ENCODE data around the gene TNRC6B. TPM values are rescaled to one million over a fixed set of nuclear protein-coding genes. Genes with fewer than 3 reads are reported as not detected.
"Not testable (repeated sequence)": the region's sequence is repeated elsewhere in the genome, so short reads cannot be mapped to it uniquely, and the experiment has no call there.

TNRC6B gene
- total RNA-seq, 1 donor from 2014 or later: 51.5 TPM

DNA sequence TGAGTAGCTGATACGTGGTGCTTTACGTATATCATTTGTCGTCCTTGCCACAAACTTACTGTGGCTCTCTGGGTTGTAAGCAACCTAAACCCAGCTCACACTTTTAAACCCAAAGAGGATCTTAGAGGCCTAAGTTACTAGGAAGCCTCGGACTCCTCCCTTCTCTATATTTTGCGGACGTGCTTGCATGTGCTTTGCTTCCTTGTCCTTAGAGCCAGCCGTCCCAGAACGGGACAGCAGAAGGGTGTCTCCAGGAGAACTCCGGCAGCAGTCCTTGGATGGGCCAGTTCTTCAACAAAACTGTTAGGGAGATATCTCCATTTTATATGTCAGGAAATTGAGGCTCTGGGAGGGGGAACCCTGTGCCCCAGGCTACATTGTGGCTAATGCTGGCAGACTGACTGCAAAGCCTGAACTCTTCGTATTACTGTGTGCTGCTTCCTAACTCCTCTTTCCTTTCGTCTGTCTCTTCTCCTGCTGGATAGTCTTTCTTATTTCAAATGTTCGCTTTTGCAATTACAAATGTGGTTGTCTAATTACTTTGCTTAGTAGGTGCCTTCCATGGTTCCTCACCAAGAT lies 33.8 kb downstream of the TNRC6B start:
- peak; percentile 49 for DNase-seq (ENCODE audit: low spot score)

DNA sequence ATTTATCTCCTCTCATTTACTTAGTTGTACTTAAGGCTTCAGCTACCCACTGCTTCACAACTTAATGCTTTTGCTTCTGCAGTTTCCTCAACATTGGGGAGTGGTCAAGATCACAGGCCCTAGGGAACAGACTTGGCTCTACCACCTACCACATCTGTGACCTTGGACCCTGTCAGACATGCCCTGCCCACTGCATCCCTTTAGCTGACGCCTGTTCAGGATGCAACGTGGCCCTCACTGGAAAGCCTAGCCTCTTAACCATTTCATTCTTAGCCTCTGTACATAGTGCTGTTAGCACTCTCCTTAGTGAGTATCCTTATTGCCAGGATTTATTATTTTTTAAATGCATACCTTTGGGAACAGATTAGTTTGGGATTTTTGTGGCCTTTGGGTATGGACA lies 34.4 kb downstream of the TNRC6B start:
- DNase-seq (ENCODE audit: low spot score): peak; percentile 25

DNA sequence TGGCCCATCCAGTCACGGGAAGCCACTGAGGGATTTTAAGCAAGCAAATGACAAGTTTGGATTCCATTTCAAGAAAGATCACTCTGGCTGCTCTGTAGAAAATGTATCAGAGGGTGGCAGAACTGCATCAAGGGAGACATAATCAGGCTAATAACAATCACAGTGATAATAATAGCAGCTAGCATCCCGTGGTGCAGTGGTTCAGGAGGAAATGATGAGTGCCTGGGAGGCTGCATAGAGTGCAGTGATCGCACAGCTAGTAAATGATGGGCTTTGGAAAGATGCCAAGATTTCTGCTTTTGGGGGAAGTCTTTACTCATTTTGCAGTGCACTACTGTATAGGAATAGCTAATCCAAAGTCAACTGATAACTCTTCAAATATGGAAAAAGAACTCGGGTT lies 35.8 kb downstream of the TNRC6B start:
- no peak for DNase-seq (ENCODE audit: low spot score)

DNA sequence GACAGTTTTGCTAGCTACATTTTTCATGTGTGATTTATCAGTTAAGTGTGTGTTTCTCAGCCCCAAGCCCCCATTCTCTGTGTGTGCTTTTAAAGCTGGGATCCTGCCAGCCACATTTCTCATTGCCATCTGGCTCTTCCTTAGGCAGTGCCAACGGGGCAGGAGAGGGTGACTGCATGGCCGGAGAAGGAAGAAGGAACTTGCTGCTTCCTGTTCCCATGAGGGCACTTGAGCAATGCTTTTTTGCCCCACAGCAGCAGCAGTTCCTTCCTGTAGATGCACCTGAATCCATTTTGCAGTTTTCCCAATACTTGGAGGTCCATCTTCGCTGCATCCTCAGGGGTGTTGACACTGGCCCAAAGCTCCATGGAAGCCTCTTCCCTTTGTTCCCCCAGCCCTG lies 37.5 kb downstream of the TNRC6B start:
- DNase-seq (ENCODE audit: low spot score): no peak

DNA sequence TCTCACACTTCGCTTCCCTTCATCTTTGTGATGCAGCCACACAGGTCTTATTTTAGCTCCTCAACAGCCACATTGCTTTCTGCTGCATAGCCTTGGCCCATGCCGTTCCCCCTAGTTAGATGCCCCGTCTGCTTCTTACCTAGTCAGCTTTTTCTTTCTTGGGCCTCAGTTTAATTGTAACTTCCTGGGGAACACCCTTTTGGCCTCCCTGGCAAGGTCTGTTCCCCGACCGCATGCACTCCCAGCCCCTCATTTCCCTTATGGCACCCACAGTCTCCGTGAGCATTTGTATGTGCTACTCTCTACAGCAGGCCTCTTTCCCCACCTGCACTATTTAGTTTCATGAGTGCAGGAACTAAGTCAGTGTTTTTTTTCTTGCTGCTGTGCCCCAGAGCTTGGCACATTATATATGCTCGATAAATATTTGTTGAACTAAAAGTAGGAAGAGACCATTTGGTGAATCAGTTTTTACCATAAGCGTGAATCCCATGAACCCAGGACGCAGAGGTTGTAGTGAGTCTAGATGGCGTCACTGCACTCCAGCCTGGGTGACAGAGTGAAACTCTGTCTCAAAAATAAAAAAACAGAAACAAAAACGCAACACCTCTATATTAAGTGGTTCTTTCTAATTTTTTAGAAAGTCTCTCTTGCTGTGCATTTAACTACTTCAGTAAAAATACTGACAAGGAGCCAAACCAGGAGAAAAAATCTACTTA lies 38.5 kb downstream of the TNRC6B start:
- no peak for DNase-seq (ENCODE audit: low spot score)

DNA sequence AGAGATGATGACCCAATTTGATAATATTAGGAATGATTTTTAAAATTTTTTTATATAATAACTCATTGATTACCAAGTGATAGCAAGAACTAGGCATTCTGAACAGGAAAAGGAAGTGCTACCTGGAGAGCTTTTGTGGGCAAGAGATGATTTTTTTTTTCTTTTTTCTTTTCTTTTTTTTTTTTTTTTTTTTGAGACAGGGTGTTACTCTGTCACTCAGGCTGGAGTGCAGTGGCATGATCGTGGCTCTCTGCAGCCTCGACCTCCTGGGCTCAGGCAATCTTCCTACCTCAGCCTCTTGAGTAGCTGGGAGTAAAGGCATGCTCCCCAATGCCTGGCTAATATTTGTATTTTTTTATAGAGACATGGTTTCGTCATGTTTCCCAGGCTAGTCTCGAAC lies 40.4 kb downstream of the TNRC6B start:
- no peak for DNase-seq (ENCODE audit: low spot score)

DNA sequence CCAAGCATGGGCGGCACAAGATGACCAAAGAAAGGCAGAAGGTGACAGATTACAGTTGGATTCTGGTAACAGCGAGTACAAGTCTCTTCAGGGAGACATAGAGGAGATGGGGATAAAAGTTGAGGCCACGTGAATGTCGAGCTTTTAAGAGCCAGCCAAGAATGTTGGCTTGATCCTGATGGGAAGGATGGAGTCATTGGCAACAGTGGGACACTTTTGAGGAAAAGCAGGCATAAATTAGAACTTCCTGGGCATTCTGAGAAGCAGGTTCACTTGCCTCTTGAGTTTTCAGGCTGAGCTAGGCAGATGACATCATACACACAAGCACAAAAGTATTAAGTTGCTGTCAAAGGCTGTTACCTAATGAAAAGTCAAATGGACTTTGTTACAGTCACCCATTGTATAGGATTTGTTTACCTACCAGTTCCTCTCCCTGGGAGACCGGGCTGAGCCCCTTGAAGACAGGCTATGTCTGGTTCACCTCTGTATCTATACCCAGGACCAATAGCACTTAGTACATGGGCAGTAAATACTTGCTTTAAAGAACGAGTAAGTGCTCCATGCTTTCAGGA lies 41.1 kb downstream of the TNRC6B start:
- DNase-seq (ENCODE audit: low spot score): no peak

DNA sequence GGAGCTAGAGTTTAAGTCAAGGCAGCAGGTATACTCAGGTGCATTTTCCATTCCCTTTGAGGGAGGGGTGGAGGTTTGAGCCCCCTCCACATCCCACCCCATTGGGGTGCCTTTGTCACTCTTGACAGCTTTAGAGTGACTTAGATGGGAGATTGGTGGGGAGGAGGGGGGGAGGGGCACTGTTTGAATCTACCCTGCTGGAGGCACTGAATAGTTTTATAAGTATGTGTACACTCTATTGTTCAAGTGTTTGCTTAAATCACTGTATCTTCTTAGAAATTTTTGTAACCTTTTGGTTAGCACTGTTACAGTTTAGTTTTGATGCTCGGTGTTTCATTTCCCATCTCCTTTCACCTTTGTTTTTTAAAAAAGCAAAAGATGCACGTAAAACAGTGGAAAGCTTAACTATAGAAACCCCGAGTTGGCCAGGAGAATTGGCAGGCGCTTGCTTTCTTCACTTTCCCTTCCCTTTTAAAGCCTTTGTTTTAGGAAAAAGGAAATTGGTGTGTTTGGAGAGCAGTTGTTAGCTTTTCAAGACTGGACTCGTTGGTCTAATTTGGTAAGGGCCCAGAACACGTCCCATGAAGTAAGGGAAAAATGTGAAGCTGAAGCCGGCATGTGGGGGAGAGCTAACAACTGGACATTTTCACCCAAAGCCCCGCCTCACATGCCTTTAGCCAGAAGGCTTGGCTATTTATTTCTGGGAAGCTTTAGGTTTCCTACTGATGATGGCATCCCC lies 42.8 kb downstream of the TNRC6B start:
- peak; percentile 31 for DNase-seq (ENCODE audit: low spot score)

DNA sequence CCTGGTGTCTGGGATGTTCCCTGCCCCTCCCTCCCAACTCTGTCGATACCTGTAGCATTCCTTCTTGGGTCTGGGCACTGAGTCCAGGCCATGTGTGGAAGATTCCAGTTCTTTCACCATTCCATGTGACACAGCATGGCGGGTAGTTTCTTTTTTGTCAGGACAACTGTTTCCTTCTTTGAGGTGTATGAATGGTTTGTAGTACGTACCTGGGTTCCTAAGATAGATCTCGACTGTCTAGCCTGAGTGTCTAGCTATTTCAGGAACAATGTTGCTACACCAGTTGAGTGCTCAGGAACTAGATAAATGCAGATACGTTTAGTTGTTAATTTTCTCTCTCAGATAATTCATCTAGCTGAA lies 43.3 kb downstream of the TNRC6B start:
- no peak for DNase-seq (ENCODE audit: low spot score)

DNA sequence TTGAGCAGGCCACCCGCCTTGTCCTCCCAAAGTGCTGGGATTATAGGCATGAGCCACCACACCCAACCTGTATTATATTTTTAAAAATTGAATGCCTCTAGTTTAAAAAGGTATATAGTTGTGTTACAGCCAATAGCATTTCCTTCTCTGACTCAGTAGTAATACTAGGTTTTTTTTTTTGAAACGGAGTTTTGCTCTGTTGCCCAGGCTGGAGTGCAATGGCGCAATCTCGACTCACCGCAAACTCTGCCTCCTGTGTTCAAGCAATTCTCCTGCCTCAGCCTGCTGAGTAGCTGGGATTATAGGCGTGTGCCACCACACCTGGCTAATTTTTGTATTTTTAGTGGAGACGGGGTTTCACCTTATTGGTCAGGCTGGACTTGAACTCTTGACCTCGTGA lies 45.3 kb downstream of the TNRC6B start:
- DNase-seq (ENCODE audit: low spot score): not testable (repeated sequence)

DNA sequence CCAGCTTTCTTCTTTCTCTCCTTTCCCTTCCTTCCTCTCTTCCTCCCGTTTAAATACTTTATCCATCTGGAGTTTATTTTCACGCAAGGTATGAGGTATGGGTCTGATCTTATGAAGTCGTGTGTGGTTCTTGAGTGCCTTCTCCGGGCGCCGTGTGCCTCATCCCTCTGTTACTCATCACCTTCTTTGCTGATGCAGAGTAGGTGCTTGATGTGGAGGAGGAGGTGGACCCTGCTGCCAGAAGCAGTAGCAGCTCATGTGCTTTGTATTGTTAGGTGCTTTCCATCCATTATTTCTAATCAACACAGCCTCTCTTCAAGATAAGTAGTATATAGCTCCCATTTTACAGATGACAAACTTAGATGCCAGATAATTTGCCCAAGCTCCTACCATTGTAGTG lies 47.0 kb downstream of the TNRC6B start:
- DNase-seq (ENCODE audit: low spot score): no peak

DNA sequence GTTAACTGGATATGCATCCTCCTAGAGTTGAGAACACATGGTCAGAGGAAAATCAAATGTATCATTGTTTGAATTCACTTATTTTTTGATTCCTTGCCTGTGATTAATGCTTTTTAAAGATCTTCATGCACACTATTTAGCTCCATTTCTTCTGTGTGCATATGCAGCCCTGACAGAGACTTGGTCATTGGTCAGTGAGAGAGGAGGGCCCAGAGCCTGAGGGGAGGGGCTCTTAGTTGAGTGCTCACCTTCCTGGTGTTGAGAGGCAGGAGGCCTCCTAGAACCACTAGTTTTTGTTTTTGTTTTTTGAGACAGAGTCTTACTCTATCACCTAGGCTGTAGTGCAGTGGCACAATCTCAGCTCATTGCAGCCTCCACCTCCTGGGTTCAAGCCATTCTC lies 48.9 kb downstream of the TNRC6B start:
- DNase-seq (ENCODE audit: low spot score): no peak

DNA sequence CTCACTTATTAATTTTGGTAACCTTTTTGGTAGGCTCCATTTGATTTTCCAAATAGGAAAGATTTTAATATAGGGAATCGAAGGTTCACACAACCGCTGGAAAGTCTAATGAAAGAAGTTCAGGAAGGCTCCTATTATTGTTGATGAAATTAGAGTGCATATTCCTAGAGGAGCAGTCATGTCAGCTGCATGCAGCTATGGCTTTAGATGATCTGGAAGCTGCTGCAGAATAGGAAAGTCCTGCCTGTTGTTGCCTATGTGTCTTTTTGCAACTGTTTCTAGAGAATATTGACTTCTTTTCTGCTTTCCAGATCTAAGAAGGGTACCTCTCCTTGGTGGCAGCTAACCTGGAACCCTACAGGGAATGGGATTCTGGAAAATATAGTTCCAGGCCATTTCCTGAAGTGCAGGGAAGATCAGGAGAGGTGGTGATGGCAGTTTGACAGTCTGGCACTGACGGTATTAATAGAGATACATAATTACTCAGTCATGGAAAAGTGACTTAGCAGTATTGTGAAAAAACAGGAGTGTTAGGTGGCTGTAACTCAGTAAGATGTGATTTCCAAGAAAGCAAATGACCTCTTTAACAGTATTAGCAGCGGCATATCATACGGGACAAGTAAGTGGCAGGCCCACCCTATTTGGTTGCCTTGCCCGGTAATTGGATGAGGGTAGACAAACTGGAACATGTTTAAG lies 54.0 kb downstream of the TNRC6B start:
- no peak for DNase-seq (ENCODE audit: low spot score)

DNA sequence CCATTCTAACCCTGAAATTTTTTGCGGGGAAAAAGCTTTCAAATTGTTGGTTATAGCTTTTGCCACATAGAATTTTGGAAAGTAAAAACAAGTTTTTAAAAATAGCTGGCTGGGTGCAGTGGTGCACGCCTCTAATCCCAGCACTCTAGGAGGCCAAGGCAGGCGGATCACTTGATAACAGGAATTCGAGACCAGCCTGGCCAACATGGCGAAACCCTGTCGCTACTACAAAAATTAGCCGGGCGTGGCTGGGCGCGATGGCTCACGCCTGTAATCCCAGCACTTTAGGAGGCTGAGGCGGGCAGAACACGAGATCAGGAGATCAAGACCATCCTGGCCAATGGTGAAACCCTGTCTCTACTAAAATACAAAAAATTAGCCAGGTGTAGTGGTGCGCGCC lies 54.9 kb downstream of the TNRC6B start:
- DNase-seq (ENCODE audit: low spot score): no peak

DNA sequence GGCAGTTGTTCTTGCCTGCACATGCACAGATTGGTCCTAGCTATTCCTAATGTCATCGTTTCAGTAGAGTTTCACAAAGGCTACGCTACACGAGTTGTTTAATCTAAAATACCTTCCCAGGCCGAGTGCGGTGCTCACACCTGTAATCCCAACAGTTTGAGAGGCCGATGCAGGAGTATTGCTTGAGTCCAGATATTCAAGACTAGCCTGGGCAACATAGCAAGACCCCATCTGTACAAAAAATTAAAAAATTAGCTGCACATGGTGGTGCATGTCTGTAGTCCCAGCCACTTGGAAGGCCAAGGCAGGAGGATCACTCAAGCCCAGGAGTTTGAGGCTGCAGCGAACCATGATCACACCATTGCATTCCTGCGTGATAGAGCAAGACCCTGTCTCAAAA lies 56.2 kb downstream of the TNRC6B start:
- no peak for DNase-seq (ENCODE audit: low spot score)

DNA sequence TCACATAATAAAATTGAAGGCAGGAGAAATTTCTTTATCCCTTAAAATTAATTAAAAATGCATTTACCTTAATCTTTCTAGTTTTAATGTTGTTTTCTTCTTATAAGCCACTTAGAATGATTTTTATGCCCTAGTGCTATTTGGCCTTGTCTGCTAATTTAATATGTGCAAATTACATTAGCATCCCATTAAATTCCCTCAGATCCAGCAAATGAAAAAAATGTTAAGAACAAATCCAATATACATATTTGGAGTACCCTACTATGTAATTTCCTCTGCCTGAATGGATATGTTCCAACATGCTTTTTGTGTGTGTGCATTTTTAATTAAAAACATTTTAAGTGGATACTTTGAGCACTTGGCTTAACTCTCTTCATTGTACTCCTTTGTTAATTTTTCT lies 56.9 kb downstream of the TNRC6B start:
- DNase-seq (ENCODE audit: low spot score): no peak

DNA sequence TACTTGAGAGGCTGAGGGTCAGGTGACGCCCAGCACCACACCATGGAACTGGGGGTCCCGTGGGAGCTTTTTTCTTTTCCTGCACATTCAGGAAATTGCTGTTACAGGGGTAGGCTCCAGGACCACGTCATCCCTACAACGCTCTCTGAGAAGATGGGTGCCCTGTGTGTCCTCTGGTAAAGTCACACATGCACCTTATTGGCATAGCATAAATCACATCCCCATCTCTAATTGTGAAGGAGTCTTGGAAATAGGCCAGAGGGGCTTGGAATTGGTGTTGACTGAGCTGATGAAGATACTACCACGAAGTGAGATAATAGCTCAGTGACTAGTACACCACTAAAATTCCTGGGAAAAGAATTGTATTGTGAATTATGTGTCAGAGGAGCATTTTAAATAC lies 57.6 kb downstream of the TNRC6B start:
- no peak for DNase-seq (ENCODE audit: low spot score)

DNA sequence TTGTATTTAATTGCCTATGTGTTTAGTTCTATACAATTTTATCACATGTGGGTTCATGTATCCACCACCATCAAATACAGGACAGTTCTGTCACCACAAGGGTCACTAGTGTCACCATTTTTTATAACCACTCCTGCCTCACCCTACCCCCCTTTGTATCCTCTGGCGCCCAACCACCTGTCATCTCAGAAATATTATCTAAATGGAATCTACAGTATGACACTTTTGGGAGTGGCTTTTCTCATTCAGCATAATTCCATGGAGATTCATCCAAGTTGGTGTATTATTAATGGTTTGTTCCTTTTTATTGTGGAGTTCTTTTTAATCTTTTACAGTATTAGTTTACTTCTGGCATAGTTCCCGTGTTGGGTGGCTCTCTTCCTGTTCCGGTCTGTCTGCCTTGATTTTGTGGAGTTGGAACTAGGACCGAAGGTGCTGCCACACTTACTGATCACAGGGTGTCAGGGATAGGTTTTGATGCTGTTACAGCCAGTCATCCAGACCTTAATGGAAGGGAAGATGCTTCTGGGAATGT lies 58.5 kb downstream of the TNRC6B start:
- no peak for DNase-seq (ENCODE audit: low spot score)

DNA sequence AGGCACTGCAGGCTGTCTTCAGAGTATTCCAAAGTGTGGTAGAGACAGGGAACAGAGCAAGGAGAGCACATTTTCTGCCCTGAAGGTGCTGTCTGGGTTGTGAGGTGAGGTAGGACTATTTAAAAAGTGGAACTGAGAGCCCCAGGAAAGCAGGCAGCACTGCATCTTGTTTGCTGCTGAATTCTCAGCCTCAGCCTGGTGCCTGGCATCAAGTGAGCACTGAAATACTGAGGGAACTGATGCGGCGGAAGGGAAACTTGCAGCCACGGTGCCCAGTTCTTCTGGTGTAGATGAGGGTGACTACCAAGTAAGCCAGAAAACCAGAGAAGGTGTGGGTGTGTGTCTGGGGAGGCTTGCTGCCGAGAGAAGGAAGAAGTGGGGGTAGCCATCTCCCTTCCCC lies 59.5 kb downstream of the TNRC6B start:
- DNase-seq (ENCODE audit: low spot score): no peak

DNA sequence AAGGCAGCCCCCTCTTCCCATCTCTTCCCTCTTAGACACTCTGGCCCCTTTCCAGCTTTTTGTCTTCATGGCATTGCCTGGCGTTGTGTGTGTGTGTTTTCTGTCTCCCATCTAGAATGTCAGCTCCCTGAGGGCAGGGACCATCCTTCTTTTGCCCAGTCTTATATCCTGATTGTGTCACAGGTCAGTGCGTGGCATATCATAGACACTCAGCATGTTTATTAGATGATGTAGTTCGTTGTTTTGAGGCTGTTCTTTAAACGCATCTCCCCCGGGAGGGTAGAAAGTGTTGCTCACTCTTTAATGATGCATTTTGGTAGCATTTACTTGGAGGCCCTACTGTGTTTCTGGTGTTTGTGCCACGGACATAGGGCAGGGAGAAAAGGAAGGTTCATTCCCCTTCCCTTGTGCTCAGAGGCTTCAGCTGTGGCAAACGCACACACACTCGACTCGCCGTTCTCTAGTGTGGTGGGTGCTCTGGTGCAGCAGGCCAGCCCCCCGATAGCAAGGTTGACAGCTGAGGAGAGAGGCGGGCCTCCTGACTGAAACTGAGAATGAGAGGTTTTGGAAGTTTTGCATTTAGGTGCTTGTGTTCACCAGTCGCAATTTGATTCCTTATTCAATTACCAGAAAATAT lies 60.2 kb downstream of the TNRC6B start:
- no peak for DNase-seq (ENCODE audit: low spot score)
